ENCODE data around the gene SIPA1L3. TPM values are rescaled to one million over a fixed set of nuclear protein-coding genes. Genes with fewer than 3 reads are reported as not detected.

The SIPA1L3 gene
- total and polyA plus RNA-seq, 2 of the 13 experiments (the other 11 are each of a cell fraction or from before 2014, with no cell fraction given): 5.5 to 7.7 TPM

DNA sequence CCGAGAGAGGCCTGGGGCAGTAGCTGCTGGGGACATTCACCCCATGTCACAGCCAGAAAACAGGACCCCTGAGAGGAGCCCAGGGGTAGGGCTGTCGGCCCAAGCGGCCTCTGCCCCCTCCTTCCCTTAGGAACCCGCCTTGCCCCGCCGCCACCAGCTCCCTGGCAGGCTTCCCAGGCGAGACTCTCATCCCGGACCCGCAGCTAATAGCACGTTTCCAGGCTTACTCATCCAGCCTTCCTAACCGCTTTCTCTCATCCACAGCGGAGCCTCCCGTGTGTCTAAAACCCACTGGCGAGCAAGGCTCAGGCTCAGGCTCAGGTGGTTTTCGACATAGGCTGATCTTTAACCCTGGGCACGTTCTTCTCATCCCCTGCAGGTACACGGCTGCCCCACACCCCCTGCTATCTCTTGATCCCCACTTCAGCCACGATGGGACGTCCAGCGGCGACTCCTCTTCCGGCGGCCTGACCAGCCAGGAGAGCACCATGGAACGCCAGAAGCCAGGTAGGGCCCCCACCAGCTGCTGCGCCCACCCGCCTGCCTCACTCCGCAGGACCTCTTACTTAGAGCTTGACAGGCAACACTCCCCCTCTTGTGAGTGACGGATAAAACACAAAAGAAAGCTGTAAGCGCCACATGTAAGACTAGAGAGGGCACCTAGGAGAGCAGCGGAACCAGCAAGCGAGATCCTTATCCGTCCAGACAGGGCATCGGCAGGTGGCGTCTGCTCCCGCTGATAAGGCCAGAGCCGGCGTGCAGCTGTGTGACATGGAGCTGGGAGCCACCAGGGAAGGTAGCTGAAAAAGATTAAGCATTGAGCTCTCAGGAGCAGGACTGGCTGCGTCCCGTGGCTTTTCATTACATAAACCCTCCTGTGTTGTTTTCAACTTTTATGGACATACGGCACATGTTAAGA, 245.7 kb downstream of the SIPA1L3 start:
- Histone ChIP-seq H3K27me3 (ENCODE audit: control insufficient read depth in 1 of 2, insufficient read depth in 2 of 2, low read length in 2 of 2) (no peaks in the 10 kb centered on the region), H3K79me2 (ENCODE audit: insufficient read depth, low read length) (no peaks in the 10 kb centered on the region), H3K27ac (ENCODE audit: extremely low read length, insufficient read depth, low read length) (no peak overlapping the region), H3K4me2 (ENCODE audit: low read depth, low read length) (no peak overlapping the region), H3K4me1 (ENCODE audit: insufficient read depth, low read length) (no peaks in the 10 kb centered on the region), H3K4me3 (replicated peaks in 1 of 3; ENCODE audit: insufficient read depth in 1 of 3, low read depth in 2 of 3, low read length in 3 of 3) (no peak overlapping the region), H2AFZ (ENCODE audit: low read length) (no peak overlapping the region), H3K36me3 (replicated peaks in 1 of 2; ENCODE audit: control insufficient read depth in 1 of 2, insufficient read depth in 2 of 2, low read length in 2 of 2) (peaks cover 6 to 29% of the 10 kb centered on the region in 2 experiments; a peak in 3 of 5 replicates), H3K9me3 (ENCODE audit: low read length) (no peaks in the 10 kb centered on the region), H4K20me1 (ENCODE audit: insufficient read depth, low read length) (no peaks in the 10 kb centered on the region), H3K9ac (ENCODE audit: insufficient read depth, low read depth, low read length) (no peak overlapping the region)
- POLR2A ChIA-PET: no interaction called here
- CTCF ChIA-PET (ENCODE audit: low intra/inter-chr PET ratio, low total read pairs): no interaction called here
- 93% methylated on average over 32 of the region's 40 CpGs for WGBS (ENCODE audit: low lambda C conversion rate)
- BruUV-seq (replicated peaks): no TSS peak
- in situ Hi-C loops (cut with HindIII; ENCODE audit: extremely low pct_ligation_motif_present, low pct_unique_long_range_greater_than_20kb): no loop called here
- TF ChIP-seq SRF (IDR thresholded peaks at IDR 0.05; ENCODE audit: low read depth, low read length) (no peak), MTF2 (CRISPR knock-in tag; IDR thresholded peaks at IDR 0.05; ENCODE audit: borderline replicate concordance) (no peak), ZNF20 (CRISPR knock-in tag; IDR thresholded peaks at IDR 0.05) (no peak), ZFP36L2 (CRISPR knock-in tag; IDR thresholded peaks at IDR 0.05) (no peak), NR1H2 (CRISPR knock-in tag; IDR thresholded peaks at IDR 0.05; ENCODE audit: borderline replicate concordance, low read depth) (no peak), ZSCAN9 (CRISPR knock-in tag; IDR thresholded peaks at IDR 0.05; ENCODE audit: borderline replicate concordance) (no peak), PITX1 (CRISPR knock-in tag; IDR thresholded peaks at IDR 0.05) (no peak), MATR3 (CRISPR knock-in tag; IDR thresholded peaks at IDR 0.05) (no peak)
- TF ChIP-seq, protein P1, sequence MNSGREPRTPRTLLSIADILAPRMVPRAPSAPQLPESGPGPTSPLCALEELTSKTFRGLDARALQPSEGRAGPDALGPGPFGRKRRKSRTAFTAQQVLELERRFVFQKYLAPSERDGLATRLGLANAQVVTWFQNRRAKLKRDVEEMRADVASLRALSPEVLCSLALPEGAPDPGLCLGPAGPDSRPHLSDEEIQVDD (CRISPR knock-in tag; IDR thresholded peaks at IDR 0.05; ENCODE audit: borderline replicate concordance): no peak
- TF ChIP-seq, protein P2, sequence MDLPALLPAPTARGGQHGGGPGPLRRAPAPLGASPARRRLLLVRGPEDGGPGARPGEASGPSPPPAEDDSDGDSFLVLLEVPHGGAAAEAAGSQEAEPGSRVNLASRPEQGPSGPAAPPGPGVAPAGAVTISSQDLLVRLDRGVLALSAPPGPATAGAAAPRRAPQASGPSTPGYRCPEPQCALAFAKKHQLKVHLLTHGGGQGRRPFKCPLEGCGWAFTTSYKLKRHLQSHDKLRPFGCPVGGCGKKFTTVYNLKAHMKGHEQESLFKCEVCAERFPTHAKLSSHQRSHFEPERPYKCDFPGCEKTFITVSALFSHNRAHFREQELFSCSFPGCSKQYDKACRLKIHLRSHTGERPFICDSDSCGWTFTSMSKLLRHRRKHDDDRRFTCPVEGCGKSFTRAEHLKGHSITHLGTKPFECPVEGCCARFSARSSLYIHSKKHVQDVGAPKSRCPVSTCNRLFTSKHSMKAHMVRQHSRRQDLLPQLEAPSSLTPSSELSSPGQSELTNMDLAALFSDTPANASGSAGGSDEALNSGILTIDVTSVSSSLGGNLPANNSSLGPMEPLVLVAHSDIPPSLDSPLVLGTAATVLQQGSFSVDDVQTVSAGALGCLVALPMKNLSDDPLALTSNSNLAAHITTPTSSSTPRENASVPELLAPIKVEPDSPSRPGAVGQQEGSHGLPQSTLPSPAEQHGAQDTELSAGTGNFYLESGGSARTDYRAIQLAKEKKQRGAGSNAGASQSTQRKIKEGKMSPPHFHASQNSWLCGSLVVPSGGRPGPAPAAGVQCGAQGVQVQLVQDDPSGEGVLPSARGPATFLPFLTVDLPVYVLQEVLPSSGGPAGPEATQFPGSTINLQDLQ (CRISPR knock-in tag; IDR thresholded peaks at IDR 0.05): no peak
- DNase-seq (ENCODE audit: low spot score): no peak
- FAIRE-seq: no peak
- no peak for ATAC-seq
- intact Hi-C loops (cut with micrococcal nuclease; ENCODE audit: unreplicated experiment): no loop called here
